ENCODE measurements around the gene CACNA1E. TPM values are rescaled to one million over a fixed set of nuclear protein-coding genes. Genes with fewer than 3 reads are reported as not detected.
"Not testable (repeated sequence)": the region's sequence is repeated elsewhere in the genome, so short reads cannot be mapped to it uniquely, and the experiment has no call there.

CACNA1E gene
- total RNA-seq, 1 donor = not detected

DNA sequence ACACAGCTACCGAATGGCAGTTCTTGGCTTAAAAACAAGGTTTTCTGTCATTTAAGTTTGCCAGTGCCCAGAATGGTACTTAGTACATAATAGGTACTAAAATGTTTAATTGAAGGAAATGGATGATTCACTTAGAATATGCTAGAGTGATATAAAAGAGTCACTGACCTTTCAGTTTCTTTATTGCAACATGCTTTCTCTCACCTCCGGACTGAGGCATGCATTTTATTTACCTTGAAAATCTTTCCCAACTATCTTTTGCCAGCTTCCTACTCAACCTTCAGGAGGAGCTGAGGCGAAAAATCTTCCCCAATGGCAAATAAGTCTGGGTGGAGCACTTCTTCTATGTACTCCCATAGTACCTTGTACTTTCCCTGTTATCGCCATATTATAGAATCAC is 333.3 kb downstream of the CACNA1E start:
- TF ChIP-seq, protein P1, sequence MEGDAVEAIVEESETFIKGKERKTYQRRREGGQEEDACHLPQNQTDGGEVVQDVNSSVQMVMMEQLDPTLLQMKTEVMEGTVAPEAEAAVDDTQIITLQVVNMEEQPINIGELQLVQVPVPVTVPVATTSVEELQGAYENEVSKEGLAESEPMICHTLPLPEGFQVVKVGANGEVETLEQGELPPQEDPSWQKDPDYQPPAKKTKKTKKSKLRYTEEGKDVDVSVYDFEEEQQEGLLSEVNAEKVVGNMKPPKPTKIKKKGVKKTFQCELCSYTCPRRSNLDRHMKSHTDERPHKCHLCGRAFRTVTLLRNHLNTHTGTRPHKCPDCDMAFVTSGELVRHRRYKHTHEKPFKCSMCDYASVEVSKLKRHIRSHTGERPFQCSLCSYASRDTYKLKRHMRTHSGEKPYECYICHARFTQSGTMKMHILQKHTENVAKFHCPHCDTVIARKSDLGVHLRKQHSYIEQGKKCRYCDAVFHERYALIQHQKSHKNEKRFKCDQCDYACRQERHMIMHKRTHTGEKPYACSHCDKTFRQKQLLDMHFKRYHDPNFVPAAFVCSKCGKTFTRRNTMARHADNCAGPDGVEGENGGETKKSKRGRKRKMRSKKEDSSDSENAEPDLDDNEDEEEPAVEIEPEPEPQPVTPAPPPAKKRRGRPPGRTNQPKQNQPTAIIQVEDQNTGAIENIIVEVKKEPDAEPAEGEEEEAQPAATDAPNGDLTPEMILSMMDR (IDR thresholded peaks at IDR 0.05; ENCODE audit: insufficient read depth, low read length) = no peak
- DNase-seq (ENCODE audit: low read depth) = no peak
- H3K4me3 ChIP-seq (ENCODE audit: low read depth, low read length) = no peak overlapping the region

DNA sequence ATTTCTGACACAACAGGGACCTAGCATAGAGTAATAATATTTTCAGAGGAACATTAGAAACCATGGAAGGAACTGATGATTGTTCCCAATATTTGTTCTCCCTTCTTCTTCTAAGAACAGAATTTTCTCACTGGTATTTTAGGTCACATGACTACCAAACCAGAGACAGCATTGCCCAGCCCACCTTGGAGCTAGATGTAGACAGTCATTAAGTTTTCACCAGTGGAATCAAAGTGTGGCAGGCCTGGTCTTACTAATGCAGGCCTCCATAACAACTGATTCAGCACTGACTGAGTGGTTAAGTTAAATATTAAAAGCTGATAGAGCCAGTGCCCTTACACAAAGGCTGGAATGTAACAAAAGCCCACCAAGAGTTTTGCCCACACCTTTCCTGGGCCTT is 333.8 kb downstream of the CACNA1E start:
- TF ChIP-seq, protein P1 (IDR thresholded peaks at IDR 0.05; ENCODE audit: insufficient read depth, low read length) = no peak
- H3K4me3 ChIP-seq (ENCODE audit: low read depth, low read length) = no peak overlapping the region
- DNase-seq (ENCODE audit: low read depth) = no peak

GRCh38 chr1:181818459-181818858 is 335.1 kb downstream of the CACNA1E start:
- TF ChIP-seq, protein P1 (IDR thresholded peaks at IDR 0.05; ENCODE audit: insufficient read depth, low read length) = no peak
- DNase-seq (ENCODE audit: low read depth) = no peak
- H3K4me3 ChIP-seq (ENCODE audit: low read depth, low read length) = no peak overlapping the region

DNA sequence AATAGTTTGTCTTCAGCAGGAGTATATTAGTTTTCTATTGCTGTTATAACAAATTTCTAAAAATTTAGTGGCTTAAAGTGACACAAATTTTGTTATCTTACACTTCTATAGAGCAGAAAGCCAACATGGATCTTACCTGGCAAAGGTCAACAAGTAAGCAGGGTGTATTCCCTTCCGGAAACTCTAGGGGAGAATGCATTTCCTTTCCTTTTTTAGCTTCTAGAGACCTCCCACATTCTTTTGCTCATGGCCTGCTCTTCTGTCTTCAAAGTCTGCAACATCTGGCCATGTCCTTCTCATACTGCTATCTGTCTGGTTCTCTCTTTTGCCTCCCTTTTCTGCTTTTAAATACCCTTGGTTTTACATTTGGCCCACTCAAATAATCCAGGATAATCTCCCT is 335.6 kb downstream of the CACNA1E start:
- no peak overlapping the region for H3K4me3 ChIP-seq (ENCODE audit: low read depth, low read length)
- TF ChIP-seq, protein P1 (IDR thresholded peaks at IDR 0.05; ENCODE audit: insufficient read depth, low read length) = no peak

GRCh38 chr1:181821701-181822100 is 338.4 kb downstream of the CACNA1E start:
- H3K4me3 ChIP-seq (ENCODE audit: low read depth, low read length) = no peak overlapping the region
- TF ChIP-seq, protein P1 (IDR thresholded peaks at IDR 0.05; ENCODE audit: insufficient read depth, low read length) = no peak
- no peak for DNase-seq (ENCODE audit: low read depth)

More for the DNA sequence above, 335.6 kb downstream of the CACNA1E start:
- DNase-seq (ENCODE audit: low read depth) = no peak

GRCh38 chr1:181832173-181832880 is 349.0 kb downstream of the CACNA1E start:
- not testable (repeated sequence) for DNase-seq (ENCODE audit: low read depth); H3K4me3 ChIP-seq (ENCODE audit: low read depth, low read length)

GRCh38 chr1:181846001-181846645 is 362.8 kb downstream of the CACNA1E start:
- no peak overlapping the region for H3K4me3 ChIP-seq (ENCODE audit: low read depth, low read length)
- no peak for DNase-seq (ENCODE audit: low read depth)
- TF ChIP-seq, protein P1 (IDR thresholded peaks at IDR 0.05; ENCODE audit: insufficient read depth, low read length) = no peak

Data from fibroblast of the aortic adventitia (primary cell).